NCI-H446 (cell line): Measurements from ENCODE around the gene ACAP3.

Experiments used
- DNase-seq, 2 experiments: peaks; one replicate each; lab custom pipeline; 2025; lab: John Stamatoyannopoulos, UW

Gene ACAP3, protein sequence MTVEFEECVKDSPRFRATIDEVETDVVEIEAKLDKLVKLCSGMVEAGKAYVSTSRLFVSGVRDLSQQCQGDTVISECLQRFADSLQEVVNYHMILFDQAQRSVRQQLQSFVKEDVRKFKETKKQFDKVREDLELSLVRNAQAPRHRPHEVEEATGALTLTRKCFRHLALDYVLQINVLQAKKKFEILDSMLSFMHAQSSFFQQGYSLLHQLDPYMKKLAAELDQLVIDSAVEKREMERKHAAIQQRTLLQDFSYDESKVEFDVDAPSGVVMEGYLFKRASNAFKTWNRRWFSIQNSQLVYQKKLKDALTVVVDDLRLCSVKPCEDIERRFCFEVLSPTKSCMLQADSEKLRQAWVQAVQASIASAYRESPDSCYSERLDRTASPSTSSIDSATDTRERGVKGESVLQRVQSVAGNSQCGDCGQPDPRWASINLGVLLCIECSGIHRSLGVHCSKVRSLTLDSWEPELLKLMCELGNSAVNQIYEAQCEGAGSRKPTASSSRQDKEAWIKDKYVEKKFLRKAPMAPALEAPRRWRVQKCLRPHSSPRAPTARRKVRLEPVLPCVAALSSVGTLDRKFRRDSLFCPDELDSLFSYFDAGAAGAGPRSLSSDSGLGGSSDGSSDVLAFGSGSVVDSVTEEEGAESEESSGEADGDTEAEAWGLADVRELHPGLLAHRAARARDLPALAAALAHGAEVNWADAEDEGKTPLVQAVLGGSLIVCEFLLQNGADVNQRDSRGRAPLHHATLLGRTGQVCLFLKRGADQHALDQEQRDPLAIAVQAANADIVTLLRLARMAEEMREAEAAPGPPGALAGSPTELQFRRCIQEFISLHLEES

DNA sequence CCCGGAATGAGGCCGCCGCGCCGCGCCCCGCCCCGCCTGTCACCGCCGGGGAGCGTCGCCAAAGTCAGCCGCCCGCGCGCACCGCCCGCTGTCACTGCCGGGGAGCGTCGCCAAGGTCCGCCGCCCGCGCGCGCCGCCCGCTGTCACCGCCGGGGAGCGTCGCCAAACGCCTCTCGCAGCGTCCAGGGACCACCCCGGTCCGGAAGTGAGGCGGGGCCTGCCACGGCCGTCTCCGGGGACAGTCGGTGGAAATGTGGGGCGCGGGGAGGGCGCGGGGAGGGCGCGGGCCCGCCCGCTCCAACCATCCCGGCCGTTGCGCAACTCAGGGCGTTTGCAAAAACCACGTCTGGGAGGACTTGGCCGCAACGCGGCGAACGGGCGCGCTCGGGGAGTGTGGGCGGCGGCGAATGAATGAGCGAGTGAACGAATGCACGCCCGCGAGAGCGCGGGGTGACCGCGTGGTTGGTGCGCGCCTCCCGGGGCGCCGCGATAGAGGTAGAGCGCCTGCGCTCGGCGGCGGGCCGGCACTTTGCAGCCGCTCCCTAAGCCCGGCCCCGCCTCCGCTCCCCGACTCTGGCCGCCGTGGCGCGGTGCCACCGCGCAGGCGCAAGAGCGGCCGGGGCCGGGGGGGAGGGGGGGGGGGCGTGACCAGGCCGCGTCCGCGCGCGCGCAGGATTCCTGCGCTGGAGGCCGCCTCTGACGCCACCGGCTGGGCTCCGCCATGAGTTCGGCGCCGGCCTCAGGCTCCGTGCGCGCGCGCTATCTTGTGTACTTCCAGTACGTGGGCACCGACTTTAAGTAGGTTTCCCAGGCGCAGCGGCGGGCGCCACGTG is at the start of gene ACAP3, which contains the start of gene PUSL1:
Gene ACAP3, minus strand, starts transcription at position 8 of the 833 bp plus-strand sequence. CDS start 115 bp downstream, outside the sequence.
Gene PUSL1, plus strand, starts transcription at position 675 of the 833 bp plus-strand sequence. Its CDS starts 47 bp downstream, at position 722.
- DNase-seq = peak; percentile 94 to 98

DNA sequence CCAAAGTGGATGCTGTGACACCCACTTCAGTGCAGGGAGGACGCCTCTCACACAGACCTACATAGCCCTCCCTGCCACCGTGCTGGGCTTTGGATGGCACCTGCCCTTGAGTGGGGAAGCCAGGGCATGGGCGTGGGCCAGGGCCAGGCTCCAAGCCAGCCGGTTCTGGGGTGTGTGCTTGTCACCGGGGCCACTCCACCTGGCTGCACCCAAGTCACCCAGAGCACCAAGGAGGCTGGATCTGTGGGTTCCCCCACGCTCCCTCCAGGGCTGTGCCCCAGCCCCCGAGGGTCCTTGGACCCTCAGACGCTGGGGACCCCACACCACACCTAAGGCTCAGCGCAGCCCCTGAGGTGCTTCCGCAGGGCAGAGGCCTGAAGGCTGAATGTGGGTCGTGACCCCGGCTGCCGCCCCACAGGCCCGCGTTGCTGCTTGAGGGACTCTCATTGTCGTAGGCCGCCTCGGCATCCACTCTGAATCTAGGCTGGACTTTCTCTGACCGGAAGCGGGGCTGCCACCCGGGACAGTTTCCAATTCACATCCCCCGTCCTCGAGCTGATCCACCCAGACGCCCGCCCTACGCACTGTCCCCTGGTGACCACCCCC is 49.2 kb upstream of the ACAP3 start:
- DNase-seq = no peak

DNA sequence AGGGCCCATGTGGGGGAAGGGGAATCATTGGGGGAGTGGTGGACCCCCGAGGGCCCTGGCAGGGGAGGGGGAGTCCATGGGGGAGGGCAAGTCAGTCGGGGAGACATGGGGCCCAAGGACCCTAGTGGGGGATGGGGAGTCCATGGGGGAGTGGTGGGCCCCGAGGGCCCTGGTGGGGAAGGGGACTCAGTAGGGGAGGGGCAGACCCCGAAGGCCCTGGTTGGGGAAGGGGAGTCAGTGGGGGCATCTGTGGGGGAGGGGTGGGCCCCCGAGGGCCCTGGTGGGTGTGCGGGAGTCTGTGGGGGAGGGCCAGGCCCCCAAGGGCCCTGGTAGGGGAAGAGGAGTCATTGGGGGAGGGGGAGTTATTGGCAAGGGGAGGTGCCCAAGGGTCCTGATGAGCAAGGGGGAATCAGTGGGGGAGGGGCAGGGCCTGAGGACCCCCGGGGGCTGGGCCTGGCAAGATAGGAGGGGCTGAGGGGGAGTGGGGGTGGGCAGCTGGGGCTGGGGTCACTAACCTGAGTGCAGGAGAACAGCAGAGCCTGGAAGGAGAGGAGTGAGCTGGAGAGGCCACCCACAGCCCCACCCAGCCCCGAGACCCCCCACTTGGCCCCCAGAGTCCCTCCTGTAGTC is 48.6 kb upstream of the ACAP3 start:
- DNase-seq = no peak

DNA sequence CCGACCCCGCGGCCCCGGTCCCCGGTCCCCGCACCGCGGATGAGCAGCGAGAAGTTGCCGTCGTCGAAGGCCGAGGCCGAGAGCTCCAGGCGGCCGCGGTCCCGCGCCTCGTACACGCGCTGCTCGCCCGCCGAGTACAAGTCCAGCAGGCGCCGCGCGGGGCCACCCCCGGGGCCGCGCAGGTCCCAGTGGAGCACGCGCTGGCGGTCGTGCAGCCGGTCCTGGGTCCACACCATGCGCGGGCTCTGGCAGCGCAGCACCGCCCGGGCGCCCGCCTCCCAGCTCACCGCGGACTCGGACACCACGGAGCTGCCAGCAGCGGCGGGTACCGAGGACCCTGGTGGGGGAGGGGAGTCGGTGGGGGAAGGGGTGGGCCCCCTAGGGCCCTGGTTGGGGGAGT is 47.7 kb upstream of the ACAP3 start:
- DNase-seq = no peak

DNA sequence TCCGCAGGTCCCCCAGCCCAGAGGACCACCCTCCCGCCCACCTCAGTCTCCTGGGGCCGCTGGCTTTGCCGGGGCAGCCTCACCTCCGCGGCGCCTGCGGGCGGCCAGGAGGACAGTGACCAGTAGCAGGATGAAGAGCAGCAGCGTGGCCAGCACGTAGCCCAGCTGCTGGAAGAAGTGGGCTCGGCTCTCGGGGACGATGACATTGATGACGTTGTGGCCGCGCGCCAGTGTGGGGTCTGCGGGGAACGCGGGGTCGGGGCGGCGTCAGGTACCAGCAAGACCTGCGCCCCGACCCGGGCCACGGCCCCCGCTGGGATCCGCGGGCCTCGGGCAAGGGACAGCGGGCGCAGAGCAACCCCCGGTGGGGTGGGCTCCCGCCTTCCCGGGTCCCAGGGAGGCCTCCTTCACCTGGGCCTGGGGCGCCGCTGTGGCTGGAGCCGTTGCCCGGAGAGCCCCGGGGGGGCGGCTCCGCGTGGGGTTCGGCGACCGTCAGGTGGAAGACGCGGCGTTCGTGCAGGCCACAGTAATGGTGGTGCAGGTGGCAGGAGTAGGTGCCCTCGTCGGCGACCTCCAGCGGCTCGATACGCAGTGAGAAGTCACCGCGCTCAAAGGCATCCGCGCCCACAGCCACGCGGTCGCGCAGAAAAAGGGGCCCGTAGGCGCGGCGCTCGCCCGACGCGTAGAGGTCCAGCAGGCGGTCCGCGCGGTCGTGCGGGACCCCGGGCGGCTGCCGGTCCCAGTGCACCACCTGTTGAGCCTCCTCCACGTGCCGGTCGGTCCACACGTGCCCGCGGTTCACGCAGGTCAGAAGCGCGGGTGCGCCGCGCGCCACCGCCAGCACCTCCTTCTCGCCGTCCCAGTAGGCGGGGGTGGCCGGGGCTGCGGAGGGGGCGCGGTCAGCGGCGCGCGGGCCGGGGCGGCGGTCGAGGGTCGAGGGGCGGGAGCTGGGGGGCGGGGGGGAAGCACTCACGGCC is 46.8 kb upstream of the ACAP3 start:
- DNase-seq = no peak

DNA sequence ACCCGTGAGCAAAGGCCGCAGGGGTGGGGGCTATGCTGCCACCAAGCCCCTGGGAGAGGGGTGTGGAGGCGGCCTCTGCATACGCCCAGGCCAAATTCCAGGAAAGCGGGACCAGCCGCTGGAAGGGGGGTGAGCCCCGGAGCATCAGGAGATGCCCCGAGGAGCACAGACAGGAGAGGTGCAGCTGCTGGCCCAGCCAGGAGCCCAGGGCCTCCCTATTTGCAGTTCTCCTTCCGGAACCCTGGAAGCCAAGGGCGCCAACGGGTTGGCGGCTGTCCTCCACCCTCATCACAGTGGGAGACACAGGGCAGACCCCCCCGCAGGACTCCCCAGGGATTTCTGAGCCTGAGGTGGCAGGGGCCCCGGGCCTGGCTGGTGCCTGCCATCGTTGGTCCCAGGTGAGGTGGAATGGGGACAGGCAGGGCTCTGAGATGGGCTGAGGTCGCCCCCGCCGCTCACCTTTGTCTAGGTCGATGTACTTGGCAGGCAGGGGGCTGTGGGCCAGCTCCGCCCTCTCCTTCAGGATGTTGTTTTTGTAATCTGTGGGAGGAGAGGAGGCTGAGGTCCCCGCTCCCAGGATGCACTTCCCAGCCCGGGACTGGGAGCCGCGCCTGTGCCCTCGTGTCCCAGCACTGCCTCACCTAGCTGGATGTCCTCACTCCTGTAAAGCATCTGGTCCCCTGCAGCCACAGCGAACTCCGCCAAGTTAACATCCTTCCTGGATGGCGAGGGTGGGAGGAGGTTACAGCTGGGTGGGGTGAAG is 45.8 kb upstream of the ACAP3 start:
- no peak for DNase-seq

DNA sequence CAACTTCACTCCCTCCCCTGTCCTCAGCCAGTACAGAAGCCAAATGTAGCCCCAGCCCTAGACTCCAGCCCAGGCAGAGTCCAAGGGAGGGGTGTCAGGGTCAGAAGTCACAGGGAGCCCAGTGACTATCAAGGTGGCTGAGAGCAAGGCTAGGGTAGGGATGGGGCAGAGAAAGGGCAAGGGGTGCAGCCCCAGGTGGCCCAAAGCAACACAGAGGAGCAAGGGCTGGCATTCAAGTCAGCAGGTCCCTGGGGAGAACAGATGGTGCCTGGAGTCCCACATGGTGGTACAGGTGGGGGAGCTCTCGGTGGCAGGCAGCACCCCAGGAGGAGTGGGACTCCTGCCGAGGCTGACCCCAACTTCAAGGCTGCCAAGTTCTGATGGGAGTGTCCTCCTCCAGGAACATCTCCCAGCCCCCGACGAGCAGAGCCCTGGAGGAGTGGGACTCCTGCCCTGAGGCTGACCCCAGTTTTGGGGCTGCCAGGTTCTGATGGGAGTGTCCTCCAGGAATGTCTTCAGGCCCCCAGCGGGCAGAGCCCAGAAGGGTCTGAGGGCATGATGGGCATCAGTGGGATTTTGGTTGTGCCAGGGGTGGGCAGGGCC is 45.2 kb upstream of the ACAP3 start:
- no peak for DNase-seq

DNA sequence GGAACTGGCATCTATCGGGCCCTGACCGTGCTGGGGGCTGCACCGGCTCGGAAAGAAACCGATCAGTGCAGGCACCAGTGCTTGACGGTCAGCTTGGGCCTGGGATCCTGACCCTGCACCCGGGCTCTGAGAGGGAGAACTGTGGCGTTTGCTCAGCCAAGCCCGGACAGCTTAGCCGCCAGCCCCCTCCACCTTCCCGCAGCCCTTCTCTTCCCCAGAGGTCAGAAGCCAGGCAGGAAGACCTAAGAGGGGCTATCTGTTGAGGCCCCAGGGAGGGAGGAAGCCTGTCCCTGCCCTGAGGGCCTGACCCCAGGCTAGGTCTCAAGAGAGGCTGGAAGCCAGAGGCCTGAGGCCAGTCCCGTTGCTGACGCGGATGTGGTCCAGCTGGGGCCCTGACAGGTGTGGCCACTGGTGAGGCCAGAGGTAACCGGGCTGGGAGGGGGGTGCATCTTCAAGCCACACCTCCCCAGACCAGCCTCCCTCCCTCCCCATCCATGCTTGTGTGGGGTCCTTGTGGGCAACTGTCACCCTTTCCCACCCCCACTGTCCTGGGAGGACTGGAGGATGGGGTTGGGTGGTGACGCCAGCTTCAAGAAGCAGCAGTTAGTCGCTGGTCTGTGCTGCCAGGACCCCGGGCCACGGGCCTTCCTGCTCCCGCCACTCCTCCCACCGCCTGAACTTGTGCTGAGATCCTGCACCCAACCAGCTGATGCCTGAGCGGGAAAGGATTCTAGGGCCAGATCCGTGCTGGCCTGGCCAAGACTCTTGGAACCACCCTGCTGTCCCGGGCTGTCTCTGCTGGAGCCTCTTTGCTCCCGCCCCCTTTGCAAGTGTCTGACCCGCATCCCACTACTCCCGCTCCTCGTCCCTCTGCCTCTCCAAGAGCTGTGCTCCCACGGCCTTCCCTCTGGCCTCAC is 44.0 kb upstream of the ACAP3 start:
- DNase-seq = peak in 1 of 2 experiments; percentile 58

DNA sequence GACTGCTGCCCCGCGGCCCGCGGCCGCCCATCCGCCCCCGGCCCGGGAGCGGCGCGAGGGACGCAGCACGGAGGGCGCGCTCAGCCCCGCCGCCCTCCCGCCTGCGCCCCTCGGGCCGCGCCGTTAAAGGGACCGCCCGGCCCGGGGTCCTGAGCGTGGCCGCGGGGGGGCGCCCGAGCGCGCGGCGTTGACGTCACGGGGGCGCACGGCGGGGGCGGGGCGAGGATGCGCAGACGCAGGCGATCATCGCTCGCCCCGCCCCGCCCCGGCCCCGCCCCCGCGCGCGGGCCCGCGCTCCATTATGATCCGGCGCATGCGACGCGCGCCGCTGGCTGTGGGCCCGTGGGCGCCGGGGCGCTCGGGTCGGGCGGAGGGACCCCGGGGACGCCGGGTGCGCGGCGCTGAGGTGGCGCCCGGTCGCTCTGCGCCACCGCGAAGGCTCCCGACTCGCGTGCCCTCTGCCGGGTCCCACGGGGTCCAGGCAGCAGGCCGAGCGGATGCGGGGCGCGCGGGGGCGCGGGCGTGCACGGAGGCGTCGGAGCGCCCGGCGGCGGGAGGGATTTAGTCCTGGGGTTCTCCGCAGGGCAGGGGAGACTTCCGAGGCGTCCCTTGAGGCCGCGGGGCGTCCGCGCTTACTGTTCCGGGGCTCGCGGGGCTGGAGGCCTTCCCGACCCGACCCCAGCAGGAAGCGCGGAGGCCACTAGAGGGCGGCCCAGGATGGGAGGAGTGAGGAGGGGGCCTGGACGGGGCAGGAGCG is 41.7 kb upstream of the ACAP3 start, which contains the start of gene DVL1:
Gene DVL1, minus strand, starts transcription at position 163 of the 757 bp plus-strand sequence. CDS start 353 bp downstream, outside the sequence.
- DNase-seq = peak in 1 of 2 experiments; percentile 80

DNA sequence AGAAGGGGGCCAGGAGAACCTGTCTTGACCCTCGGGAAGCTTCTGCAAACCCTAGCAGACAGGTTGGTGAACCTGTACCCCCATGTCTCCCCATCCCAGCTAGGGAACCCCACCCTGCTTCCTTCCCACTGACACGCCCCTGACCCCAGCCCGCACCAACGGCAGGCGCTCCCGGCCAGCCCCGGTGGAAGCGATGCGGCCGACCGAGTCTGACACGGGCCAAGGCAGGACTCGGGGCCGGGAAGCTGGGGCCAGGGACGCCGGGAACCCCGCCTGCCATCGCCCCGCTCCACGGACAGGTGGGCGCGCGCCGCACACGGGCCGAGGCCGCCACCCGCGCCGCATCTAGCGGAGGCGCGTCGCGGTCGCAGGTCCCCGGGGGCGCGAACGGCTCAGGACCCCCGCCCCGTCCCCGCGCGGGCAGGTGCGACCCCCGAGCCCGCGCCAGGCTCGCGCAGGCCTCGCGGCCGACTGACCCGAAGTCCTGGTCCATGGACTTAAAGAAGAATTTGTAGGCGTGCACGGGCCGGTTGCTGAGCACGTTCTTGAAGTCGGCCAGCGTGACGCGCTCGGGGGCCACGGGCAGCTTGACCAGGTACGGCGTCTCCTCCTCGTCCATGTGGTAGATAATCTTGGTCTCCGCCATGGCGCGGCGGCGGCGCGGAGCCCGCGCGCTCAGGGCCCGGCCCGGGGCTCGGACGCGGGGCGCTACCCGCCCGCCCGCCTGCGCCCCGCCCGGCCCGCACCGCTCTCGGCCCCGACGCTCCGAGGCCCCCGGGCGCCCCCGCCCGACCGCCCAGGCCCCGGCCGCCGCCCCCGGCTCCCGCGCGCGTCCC is 40.9 kb upstream of the ACAP3 start:
- DNase-seq = no peak

DNA sequence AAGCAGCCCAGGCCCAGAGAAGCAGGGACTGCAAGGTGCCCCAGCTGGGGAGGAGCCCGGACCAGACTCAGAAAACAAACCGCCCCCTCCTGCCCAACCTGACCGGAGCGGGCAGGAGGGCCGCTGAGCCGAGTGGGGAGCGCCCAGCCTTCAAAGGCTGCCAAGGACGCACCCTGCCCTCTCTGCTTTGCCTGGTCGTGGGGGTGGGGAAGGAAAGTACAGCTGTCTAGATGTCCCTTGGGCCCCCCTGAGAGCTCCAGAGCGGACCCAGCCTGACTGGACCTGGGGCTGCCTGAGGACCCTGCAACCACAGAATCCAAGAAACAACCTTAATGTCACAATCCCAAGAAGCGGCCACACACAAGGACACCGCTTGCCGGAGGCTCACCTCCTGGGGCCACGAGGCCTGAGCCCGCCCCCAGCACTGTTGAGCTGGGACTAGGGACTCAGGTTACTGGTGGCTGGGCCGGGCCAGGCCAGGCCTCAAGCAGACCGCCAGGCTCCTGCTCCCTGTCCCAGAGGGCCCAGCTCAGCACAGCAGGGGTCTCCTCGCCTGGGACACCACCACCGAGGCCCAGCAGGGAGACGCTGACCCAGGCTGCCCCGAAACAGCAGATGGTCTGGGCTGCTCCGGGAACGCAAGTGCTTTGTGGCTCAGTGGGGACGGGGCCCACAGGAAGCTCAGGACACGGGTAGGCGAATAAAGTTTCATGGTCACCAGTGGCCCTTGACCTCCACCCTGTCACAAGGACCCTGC is 40.1 kb upstream of the ACAP3 start:
- no peak for DNase-seq

DNA sequence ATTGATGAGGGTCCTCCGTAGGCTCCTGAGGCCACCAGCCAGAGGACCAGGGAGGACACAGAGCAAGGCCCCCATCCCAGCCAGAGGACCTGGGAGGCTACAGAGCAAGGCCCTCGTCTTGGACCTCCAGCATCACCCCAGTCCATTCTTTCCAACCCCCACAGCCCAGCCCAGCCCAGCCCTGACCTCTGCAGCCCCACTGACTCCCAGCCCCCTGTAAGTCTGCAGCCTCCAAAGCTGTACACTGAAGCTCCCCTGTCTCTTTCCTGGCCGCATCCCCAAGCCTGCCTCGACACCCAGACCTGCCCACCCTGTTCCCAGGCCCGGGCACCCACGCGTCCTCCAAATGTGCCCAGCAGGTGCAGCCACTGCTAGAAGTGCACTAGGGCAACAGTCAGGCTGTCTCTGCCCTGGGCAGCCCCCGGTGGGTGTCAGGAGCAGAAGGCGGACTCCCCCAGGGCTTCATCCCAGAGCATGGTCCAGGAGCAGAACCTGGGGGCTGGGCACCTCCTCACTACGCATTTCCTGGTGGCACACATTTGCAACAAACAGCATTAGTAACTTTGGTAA is 39.4 kb upstream of the ACAP3 start:
- no peak for DNase-seq

DNA sequence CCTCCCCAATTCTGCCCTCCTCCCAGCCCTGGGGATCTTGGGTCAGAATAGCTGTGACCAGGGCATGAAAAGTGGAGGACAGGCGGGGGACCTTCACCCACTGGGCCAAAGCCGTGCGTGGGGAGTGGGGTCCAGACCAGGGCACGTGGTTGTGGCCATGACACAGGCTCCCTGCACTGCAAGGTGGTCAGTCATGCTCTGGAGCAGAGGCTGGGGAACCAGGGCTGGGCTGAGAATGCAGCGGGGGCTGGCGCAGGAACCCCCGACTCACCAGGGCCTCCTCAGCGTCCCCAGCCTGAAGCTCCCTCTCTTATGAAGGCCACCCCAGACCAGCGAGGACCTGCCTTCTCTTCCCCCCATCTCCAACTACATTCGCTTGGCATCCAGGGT is 38.8 kb upstream of the ACAP3 start:
- no peak for DNase-seq

DNA sequence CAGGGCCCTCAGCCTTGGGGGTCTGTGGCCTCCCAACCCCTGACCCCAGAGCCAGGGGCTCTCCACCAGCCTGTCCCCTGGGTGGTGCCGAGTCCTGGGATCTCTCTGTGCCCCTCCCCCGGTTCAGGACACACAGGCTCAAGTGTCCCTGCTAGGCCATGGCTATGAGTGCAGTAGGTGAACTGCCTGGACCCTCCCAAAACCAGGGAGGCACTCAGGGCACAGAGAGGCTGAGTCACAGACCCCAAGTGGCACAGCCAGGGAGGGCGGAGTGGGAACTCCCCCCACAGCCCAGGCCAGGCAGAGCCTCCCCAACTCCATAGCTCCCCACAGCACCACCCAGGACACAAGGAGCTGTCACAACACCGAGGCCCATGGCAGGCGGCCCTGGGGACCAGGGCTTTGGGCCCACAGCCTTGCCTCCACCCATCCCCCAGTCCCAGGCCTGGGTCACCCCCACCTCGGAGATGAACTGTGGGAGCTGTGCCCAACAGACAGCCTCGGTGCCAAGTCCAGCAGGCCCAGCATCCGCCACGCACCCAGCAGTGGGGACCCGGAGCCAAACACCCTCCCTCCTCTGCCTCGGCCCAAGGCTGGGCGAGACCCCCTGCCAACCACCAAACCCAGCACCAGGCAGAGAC is 38.2 kb upstream of the ACAP3 start:
- no peak for DNase-seq
